Endothelial cell of umbilical vein (primary cell): ENCODE results near the gene CUL5. TPM values are rescaled to one million over a fixed set of nuclear protein-coding genes. Genes with fewer than 3 reads are reported as not detected.

ENCODE experiments used
- BruUV-seq: library from RNA; stranded (reverse); fragments of 400-500 nt; replicated peaks from 2 replicates; lab custom pipeline; 2021; lab: Mats Ljungman, UMichigan
- CTCF ChIA-PET: fragments of 300-600, 350-600 bp; sonication (Branson Sonifier 250); formaldehyde crosslinking; loops from one replicate; lab custom pipeline; 2021; ENCODE audit warnings: antibody characterized with exemption, inconsistent platforms; lab: Charles Lee
- POLR2A ChIA-PET: fragments of 300-600, 350-600 bp; sonication (Branson Sonifier 250); formaldehyde crosslinking; loops from one replicate; lab custom pipeline; 2021; ENCODE audit warnings: antibody characterized with exemption, inconsistent platforms; lab: Charles Lee
- DNase-seq: peaks from one replicate; pipeline ENCODE4 v3.0.0-alpha.2; 2011; ENCODE audit warnings: low read depth, low spot score
- FAIRE-seq: peaks from 2 replicates; lab custom pipeline; 2011; peaks lifted over from hg19 to GRCh38; lab: Jason Lieb, UNC
- H2AFZ ChIP-seq: 2 replicates; pipeline ENCODE4 v1.6.0; 2012; ENCODE audit warnings: low read depth, low read length, control low read depth, inconsistent platforms
- H3K27ac ChIP-seq: 2 replicates; pipeline ENCODE4 v1.5.1; 2011; ENCODE audit warnings: low read depth, mild to moderate bottlenecking, control low read depth, low read length, moderate library complexity; ENCODE audit not compliant: insufficient read depth
- H3K27me3 ChIP-seq, 2 experiments: 2 replicates each; pipeline versions ENCODE4 v1.6.0 to v1.6.1; 2011; ENCODE audit warnings: low read length in 2 of 2, mixed read lengths in 1 of 2; ENCODE audit not compliant: control insufficient read depth in 2 of 2, insufficient read depth in 2 of 2
- H3K36me3 ChIP-seq, 2 experiments: 2 replicates in 1 of 2; 3 replicates in 1 of 2; pipeline ENCODE4 v1.5.1; 2011; ENCODE audit warnings: low read length in 2 of 2, mild to moderate bottlenecking in 1 of 2, moderate library complexity in 1 of 2; ENCODE audit not compliant: control insufficient read depth in 2 of 2, insufficient read depth in 2 of 2; ENCODE audit errors: extremely low read depth in 1 of 2
- H3K4me1 ChIP-seq: 3 replicates; pipeline ENCODE4 v1.5.1; 2011; ENCODE audit warnings: mild to moderate bottlenecking, low read length; ENCODE audit not compliant: control insufficient read depth, insufficient read depth; ENCODE audit errors: extremely low read depth
- H3K4me2 ChIP-seq: 2 replicates; pipeline ENCODE4 v1.6.1; 2011; ENCODE audit warnings: low read length, control low read depth, mixed read lengths; ENCODE audit not compliant: insufficient read depth
- H3K4me3 ChIP-seq, 3 experiments: fragments of 200-600 bp in 1 of 3; sonication (generic), shearing (Covaris generic) in 1 of 3; replicated peaks in 1 of 3; 2 replicates each; pipeline ENCODE4 v1.5.1; 2011 to 2016; ENCODE audit warnings: control low read depth in 3 of 3, low read length in 3 of 3, mild to moderate bottlenecking in 2 of 3, inconsistent platforms in 1 of 3, low read depth in 1 of 3, moderate library complexity in 1 of 3; ENCODE audit not compliant: insufficient read depth in 1 of 3
- H3K79me2 ChIP-seq: 2 replicates; pipeline ENCODE4 v1.6.0; 2012; ENCODE audit warnings: low read length, inconsistent platforms; ENCODE audit not compliant: control insufficient read depth, insufficient read depth
- H3K9ac ChIP-seq: replicated peaks from 2 replicates; pipeline ENCODE3; 2011; ENCODE audit warnings: low read length, control low read depth; ENCODE audit not compliant: insufficient read depth; ENCODE audit errors: extremely low read depth
- H3K9me1 ChIP-seq: replicated peaks from 3 replicates; pipeline ENCODE4 v1.6.0; 2011; ENCODE audit warnings: mild to moderate bottlenecking, low read length; ENCODE audit not compliant: control insufficient read depth, insufficient read depth; ENCODE audit errors: extremely low read depth
- H3K9me3 ChIP-seq: replicated peaks from 2 replicates; pipeline ENCODE4 v1.5.1; 2012; ENCODE audit warnings: low read length, inconsistent platforms; ENCODE audit not compliant: control insufficient read depth, insufficient read depth
- H4K20me1 ChIP-seq: replicated peaks from 2 replicates; pipeline ENCODE3; 2011; ENCODE audit warnings: mild to moderate bottlenecking, low read length; ENCODE audit not compliant: control insufficient read depth, insufficient read depth; ENCODE audit errors: extremely low read depth
- CTCF ChIP-seq, 2 donors: IDR thresholded peaks; 1 replicate in 1 of 2; 2 replicates in 1 of 2; pipeline ENCODE4 v1.5.1; 2011; ENCODE audit warnings: low read length in 2 of 2, mild to moderate bottlenecking in 2 of 2, moderate library complexity in 2 of 2, control low read depth in 1 of 2, inconsistent platforms in 1 of 2, low read depth in 1 of 2; ENCODE audit not compliant: insufficient read depth in 1 of 2; ENCODE audit errors: extremely low read depth in 1 of 2
- EZH2 ChIP-seq: IDR thresholded peaks from 2 replicates; pipeline ENCODE4 v1.6.1; 2012; ENCODE audit warnings: borderline replicate concordance, low read depth, mild to moderate bottlenecking, moderate library complexity, low read length, inconsistent platforms; ENCODE audit not compliant: severe bottlenecking
- FOS ChIP-seq: IDR thresholded peaks from 2 replicates; pipeline ENCODE4 v1.6.1; 2011; ENCODE audit warnings: mild to moderate bottlenecking, low read length, moderate library complexity, borderline replicate concordance; ENCODE audit not compliant: insufficient read depth
- GATA2 ChIP-seq: IDR thresholded peaks from 2 replicates; pipeline ENCODE4 v1.7.0; 2011; ENCODE audit warnings: low read depth, mild to moderate bottlenecking, moderate library complexity, mixed read lengths, low read length; ENCODE audit not compliant: insufficient read length, insufficient read depth
- JUN ChIP-seq: IDR thresholded peaks from 2 replicates; pipeline ENCODE4 v1.6.1; 2011; ENCODE audit warnings: borderline replicate concordance, low read depth; ENCODE audit not compliant: insufficient read length, insufficient read depth
- MAX ChIP-seq: IDR thresholded peaks from 2 replicates; pipeline ENCODE4 v1.6.1; 2011; ENCODE audit not compliant: insufficient read depth, insufficient read length
- MYC ChIP-seq: IDR thresholded peaks from one replicate; pipeline ENCODE4 v1.6.1; 2011; ENCODE audit warnings: mild to moderate bottlenecking, low read depth, low read length
- POLR2A ChIP-seq: IDR thresholded peaks from 2 replicates; pipeline ENCODE4 v1.6.1; 2012; ENCODE audit warnings: low read depth, mild to moderate bottlenecking, control low read depth, low read length
- POLR2AphosphoS5 ChIP-seq: IDR thresholded peaks from 2 replicates; pipeline ENCODE4 v1.6.1; 2012; ENCODE audit warnings: low read depth, mild to moderate bottlenecking, control low read depth, low read length, moderate library complexity; ENCODE audit not compliant: insufficient read depth
- dilution Hi-C: fragments of 300-500 bp; cut with MboI; formaldehyde crosslinking; loops from one replicate; pipeline ENCODE4 v1.15.0; 2019; ENCODE audit warnings: low sequenced_read_pairs; ENCODE audit not compliant: extremely low pct_ligation_motif_present
- intact Hi-C: fragments of 100-400 bp; cut with micrococcal nuclease; formaldehyde crosslinking; loops from one replicate; pipeline ENCODE4 v1.10.0; 2022
- polyA plus RNA-seq, 4 experiments: library from polyadenylated mRNA; depleted of rRNA in 3 of 4; stranded (reverse) in 3 of 4; unstranded in 1 of 4; fragments of >200 nt; gene quantifications; 2 replicates each; pipeline versions ENCODE4 v1.2.1 to v1.2.3, GENCODE V29; 2011 to 2012; ENCODE audit warnings: missing spikeins in 1 of 4
- total RNA-seq: library from RNA; stranded (reverse); gene quantifications from 2 replicates; pipeline ENCODE4 v1.2.3, GENCODE V29; 2021

The CUL5 gene
- total and polyA plus RNA-seq, 2 donors (not counting 3 experiments of a cell fraction or from before 2014, with no cell fraction given): 9.9 to 36.6 TPM

DNA sequence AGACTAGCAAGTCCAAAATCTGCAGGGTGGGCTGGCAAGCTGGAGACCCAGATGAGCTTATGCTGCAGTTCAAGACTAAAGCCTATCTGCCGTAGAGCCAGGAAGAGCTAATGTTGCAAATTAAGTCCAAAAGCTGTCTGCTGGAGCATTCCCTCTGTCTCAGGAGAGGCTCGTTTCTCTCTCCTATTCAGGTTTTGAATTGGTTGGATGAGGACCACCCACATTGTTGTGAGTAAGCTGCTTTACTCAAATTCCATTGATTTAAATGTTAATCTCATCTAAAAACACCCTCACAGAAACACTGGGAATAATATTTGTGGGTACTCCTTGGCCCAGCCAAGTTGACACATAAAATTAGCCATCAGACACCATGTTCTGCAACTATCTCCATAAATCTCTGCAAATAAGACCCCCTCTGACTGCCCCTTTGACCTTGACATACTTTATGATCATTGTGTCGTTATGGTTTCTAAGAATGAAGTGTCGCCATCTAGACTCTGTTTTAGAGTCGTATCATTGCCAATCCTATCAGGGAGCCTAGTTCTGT lies 16.8 kb upstream of the CUL5 start:
- intact Hi-C loops: no loop called here
- no peaks in the 10 kb centered on the region for H4K20me1 ChIP-seq
- H2AFZ ChIP-seq: no peak overlapping the region
- H3K9me1 ChIP-seq: no peaks in the 10 kb centered on the region
- no peaks in the 10 kb centered on the region for H3K79me2 ChIP-seq
- no peaks in the 10 kb centered on the region for H3K36me3 ChIP-seq
- no peak for DNase-seq
- TF ChIP-seq POLR2A (no peak), FOS (no peak), CTCF (IDR thresholded peaks at IDR 0.05; ENCODE audit: extremely low read depth in 1 of 2, insufficient read depth in 1 of 2, low read depth in 1 of 2, low read length in 2 of 2) (no peak), MAX (no peak), GATA2 (no peak), EZH2 (no peak), POLR2AphosphoS5 (no peak), JUN (no peak), MYC (no peak)
- H3K4me1 ChIP-seq: no peaks in the 10 kb centered on the region
- no peak overlapping the region for H3K4me3 ChIP-seq
- CTCF ChIA-PET: interaction anchor here (1.6 kb wide), 1 partner anchor 17 kb away, joined by 5 read pairs; the partner anchor contains the start of gene CUL5
- no peak overlapping the region for H3K27ac ChIP-seq
- dilution Hi-C loops: no loop called here
- H3K9me3 ChIP-seq: no peaks in the 10 kb centered on the region
- BruUV-seq: no TSS peak
- H3K4me2 ChIP-seq: no peak overlapping the region
- no peak for FAIRE-seq
- peaks cover 0 to 3% of the 10 kb centered on the region in 2 experiments for H3K27me3 ChIP-seq
- POLR2A ChIA-PET: no interaction called here
- H3K9ac ChIP-seq: no peak overlapping the region
